ENCODE measurements around the gene HTR2C. TPM values are rescaled to one million over a fixed set of nuclear protein-coding genes. Genes with fewer than 3 reads are reported as not detected.

HTR2C gene
- total RNA-seq: not detected
- not detected for polyA plus RNA-seq
- long read RNA-seq, donor 1: 0 reads
- long read RNA-seq, donor 2: 0 reads

DNA sequence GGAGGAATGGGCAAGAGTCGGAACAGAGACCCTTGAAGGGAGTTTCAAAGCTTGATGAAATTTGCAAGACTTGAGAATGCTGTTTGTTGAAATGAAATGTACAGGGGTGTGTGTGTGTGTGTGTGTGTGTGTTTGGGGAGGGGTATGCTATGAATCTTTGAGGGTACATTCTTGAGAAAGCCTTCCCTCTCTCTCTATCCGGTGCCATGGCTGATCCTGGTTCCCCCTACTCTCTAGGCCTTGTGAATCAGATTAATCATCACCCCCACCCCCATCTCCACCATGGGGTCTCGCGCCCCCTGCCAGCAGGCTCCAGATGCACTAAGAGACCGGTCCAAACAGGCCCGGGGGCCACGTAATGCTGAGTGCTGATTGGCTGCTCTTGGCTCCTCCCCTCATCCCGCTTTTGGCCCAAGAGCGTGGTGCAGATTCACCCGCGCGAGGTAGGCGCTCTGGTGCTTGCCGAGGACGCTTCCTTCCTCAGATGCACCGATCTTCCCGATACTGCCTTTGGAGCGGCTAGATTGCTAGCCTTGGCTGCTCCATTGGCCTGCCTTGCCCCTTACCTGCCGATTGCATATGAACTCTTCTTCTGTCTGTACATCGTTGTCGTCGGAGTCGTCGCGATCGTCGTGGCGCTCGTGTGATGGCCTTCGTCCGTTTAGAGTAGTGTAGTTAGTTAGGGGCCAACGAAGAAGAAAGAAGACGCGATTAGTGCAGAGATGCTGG is at the start of gene HTR2C:
TSS of gene HTR2C (plus strand) at position 441 of the 729 bp plus-strand sequence. CDS start 142,851 bp downstream, outside the sequence.
- no peaks in the 10 kb centered on the region for H3K9me3 ChIP-seq (ENCODE audit: control insufficient read depth, low read length)
- DNase-seq (peak in 1 of 2 donors; percentile 38), ATAC-seq (ENCODE audit: low FRiP score) (no peak)
- intact Hi-C loops (cut with DNase I): no loop called here
- H3K4me1 ChIP-seq (ENCODE audit: control insufficient read depth in 1 of 2, insufficient read depth in 2 of 2, low read length in 2 of 2): peaks cover 0 to 2% of the 10 kb centered on the region in 2 donors
- no peaks in the 10 kb centered on the region for H3K27me3 ChIP-seq (ENCODE audit: control insufficient read depth in 1 of 2, insufficient read depth in 2 of 2, low read length in 1 of 2)
- no peak within 1 kb of the TSS for H3K4me3 ChIP-seq (ENCODE audit: low read length in 2 of 2)
- WGBS, 2 donors: 8 to 13% methylated on average over 34 of the region's 34 CpGs
- H3K36me3 ChIP-seq (ENCODE audit: control insufficient read depth in 1 of 2, insufficient read depth in 2 of 2, low read length in 1 of 2): no peaks in the 10 kb centered on the region
- no peak within 1 kb of the TSS for H3K27ac ChIP-seq (ENCODE audit: low read depth in 1 of 2, low read length in 2 of 2)

- intact Hi-C loops (cut with DNase I): no loop called here
Measured at GRCh38 chrX:114580336-114580735, 3.5 kb upstream of the HTR2C start.

DNA sequence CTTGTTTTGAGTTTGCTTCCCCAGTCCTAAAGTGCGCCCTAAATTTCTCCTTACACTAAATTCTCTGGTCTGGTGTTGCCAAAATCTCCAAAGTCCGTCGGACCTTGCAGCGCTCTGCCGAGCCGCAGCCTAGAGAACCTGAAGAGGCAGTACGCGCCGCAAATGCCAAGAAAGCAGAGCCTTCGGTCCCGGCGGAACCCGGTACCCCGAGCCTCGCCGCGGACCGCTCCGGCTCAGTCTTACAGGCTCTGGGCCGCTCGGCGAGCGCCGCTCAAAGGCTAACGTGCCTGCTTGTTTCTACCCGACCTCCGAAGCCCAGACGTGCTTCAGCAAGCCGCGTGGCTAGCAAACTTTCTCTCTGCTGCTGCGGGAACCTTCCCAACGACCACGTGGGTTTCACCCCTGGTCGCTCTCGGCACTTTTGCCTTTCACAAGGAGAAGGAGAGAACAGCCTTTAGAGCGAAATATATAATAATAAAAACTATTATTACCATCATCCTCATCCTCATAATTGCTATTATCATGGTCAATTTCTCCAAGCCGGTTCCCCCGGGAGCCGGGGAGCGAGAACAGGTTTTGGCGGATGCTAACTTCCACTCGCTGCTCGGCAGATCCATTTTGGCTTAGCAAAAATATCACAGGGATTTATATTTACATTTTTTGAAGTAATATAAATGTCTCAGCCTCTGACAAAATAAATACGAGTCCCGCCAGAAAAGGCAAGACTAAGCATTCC is 2.2 kb upstream of the HTR2C start:
- intact Hi-C loops (cut with DNase I): no loop called here
- Histone ChIP-seq H3K27me3 (ENCODE audit: control insufficient read depth in 1 of 2, insufficient read depth in 2 of 2, low read length in 1 of 2) (no peaks in the 10 kb centered on the region), H3K4me1 (ENCODE audit: control insufficient read depth in 1 of 2, insufficient read depth in 2 of 2, low read length in 2 of 2) (peaks cover 0 to 2% of the 10 kb centered on the region in 2 donors), H3K4me3 (ENCODE audit: low read length in 2 of 2) (no peak overlapping the region), H3K27ac (ENCODE audit: low read depth in 1 of 2, low read length in 2 of 2) (no peak overlapping the region), H3K9me3 (ENCODE audit: control insufficient read depth, low read length) (no peaks in the 10 kb centered on the region), H3K36me3 (ENCODE audit: control insufficient read depth in 1 of 2, insufficient read depth in 2 of 2, low read length in 1 of 2) (no peaks in the 10 kb centered on the region)
- WGBS, 2 donors: 4 to 5% methylated on average over 45 of the region's 45 CpGs
- ATAC-seq (ENCODE audit: low FRiP score) (no peak), DNase-seq (peak in 1 of 2 donors; percentile 58)

More at GRCh38 chrX:114580336-114580735, 3.5 kb upstream of the HTR2C start:
- Histone ChIP-seq H3K9me3 (ENCODE audit: control insufficient read depth, low read length) (no peaks in the 10 kb centered on the region), H3K36me3 (ENCODE audit: control insufficient read depth in 1 of 2, insufficient read depth in 2 of 2, low read length in 1 of 2) (no peaks in the 10 kb centered on the region), H3K4me3 (ENCODE audit: low read length in 2 of 2) (no peak overlapping the region), H3K4me1 (ENCODE audit: control insufficient read depth in 1 of 2, insufficient read depth in 2 of 2, low read length in 2 of 2) (peaks cover 0 to 2% of the 10 kb centered on the region in 2 donors), H3K27ac (ENCODE audit: low read depth in 1 of 2, low read length in 2 of 2) (no peak overlapping the region), H3K27me3 (ENCODE audit: control insufficient read depth in 1 of 2, insufficient read depth in 2 of 2, low read length in 1 of 2) (no peaks in the 10 kb centered on the region)
- DNase-seq: no peak
- ATAC-seq (ENCODE audit: low FRiP score): no peak
- WGBS, 2 donors: 23 to 24% methylated on average over 4 of the region's 4 CpGs

DNA sequence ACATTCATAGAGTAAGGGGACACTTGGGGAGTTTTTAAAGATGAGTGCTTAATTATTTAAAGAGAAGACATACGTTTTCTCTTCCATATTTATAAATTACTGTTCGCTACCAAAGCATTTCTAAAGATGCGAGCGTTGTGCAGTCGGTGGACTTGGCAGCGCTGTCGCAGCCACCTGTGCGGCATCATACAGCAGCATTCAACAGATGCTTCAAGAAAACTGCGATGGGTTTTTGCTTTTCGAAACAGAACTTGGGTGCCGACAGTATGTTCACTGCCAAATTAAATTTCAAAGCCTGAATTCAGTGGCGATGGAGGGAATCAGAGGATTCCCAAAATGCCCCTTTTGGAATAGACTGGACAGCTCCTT is 1.6 kb upstream of the HTR2C start:
- Histone ChIP-seq H3K4me3 (ENCODE audit: low read length in 2 of 2) (no peak overlapping the region), H3K27ac (ENCODE audit: low read depth in 1 of 2, low read length in 2 of 2) (no peak overlapping the region), H3K27me3 (ENCODE audit: control insufficient read depth in 1 of 2, insufficient read depth in 2 of 2, low read length in 1 of 2) (no peaks in the 10 kb centered on the region), H3K9me3 (ENCODE audit: control insufficient read depth, low read length) (no peaks in the 10 kb centered on the region), H3K36me3 (ENCODE audit: control insufficient read depth in 1 of 2, insufficient read depth in 2 of 2, low read length in 1 of 2) (no peaks in the 10 kb centered on the region), H3K4me1 (ENCODE audit: control insufficient read depth in 1 of 2, insufficient read depth in 2 of 2, low read length in 2 of 2) (peaks cover 0 to 2% of the 10 kb centered on the region in 2 donors)
- ATAC-seq (ENCODE audit: low FRiP score) (no peak), DNase-seq (no peak)
- 20 to 22% methylated on average over 12 of the region's 12 CpGs for WGBS, 2 donors
- intact Hi-C loops (cut with DNase I): no loop called here

- 9 to 13% methylated on average over 36 of the region's 36 CpGs for WGBS, 2 donors
- Histone ChIP-seq H3K4me3 (ENCODE audit: low read length in 2 of 2) (no peak overlapping the region), H3K9me3 (ENCODE audit: control insufficient read depth, low read length) (no peaks in the 10 kb centered on the region), H3K27ac (ENCODE audit: low read depth in 1 of 2, low read length in 2 of 2) (no peak overlapping the region), H3K27me3 (ENCODE audit: control insufficient read depth in 1 of 2, insufficient read depth in 2 of 2, low read length in 1 of 2) (no peaks in the 10 kb centered on the region), H3K36me3 (ENCODE audit: control insufficient read depth in 1 of 2, insufficient read depth in 2 of 2, low read length in 1 of 2) (no peaks in the 10 kb centered on the region), H3K4me1 (ENCODE audit: control insufficient read depth in 1 of 2, insufficient read depth in 2 of 2, low read length in 2 of 2) (peaks cover 0 to 2% of the 10 kb centered on the region in 2 donors)
- peak in 1 of 2 donors; percentile 30 for DNase-seq
- intact Hi-C loops (cut with DNase I): no loop called here
- ATAC-seq (ENCODE audit: low FRiP score): no peak
Measured at GRCh38 chrX:114582698-114583395, 1.0 kb upstream of the HTR2C start.

DNA sequence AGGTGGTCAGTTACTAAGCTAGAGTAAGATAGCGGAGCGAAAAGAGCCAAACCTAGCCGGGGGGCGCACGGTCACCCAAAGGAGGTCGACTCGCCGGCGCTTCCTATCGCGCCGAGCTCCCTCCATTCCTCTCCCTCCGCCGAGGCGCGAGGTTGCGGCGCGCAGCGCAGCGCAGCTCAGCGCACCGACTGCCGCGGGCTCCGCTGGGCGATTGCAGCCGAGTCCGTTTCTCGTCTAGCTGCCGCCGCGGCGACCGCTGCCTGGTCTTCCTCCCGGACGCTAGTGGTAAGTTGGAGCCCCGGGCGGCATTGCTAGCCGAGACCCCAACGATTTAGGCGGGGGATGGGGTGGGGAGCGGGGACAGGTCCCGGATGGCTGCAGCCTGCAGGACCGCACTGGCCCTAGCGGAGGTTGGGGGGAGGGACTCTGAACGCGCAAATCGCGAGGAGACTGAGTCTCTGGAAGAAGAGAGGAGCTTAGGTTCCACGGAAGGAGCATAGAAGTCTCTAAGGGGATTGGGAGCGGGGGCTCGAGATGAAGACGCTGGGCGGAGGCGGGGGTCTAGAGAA is 573 bp downstream of the HTR2C start:
- H3K27me3 ChIP-seq (ENCODE audit: control insufficient read depth in 1 of 2, insufficient read depth in 2 of 2, low read length in 1 of 2): no peaks in the 10 kb centered on the region
- intact Hi-C loops (cut with DNase I): no loop called here
- DNase-seq (peak in 1 of 2 donors; percentile 46), ATAC-seq (ENCODE audit: low FRiP score) (no peak)
- no peaks in the 10 kb centered on the region for H3K36me3 ChIP-seq (ENCODE audit: control insufficient read depth in 1 of 2, insufficient read depth in 2 of 2, low read length in 1 of 2)
- no peak overlapping the region for H3K27ac ChIP-seq (ENCODE audit: low read depth in 1 of 2, low read length in 2 of 2)
- H3K4me3 ChIP-seq (ENCODE audit: low read length in 2 of 2): no peak overlapping the region
- peaks cover 0 to 2% of the 10 kb centered on the region in 2 donors for H3K4me1 ChIP-seq (ENCODE audit: control insufficient read depth in 1 of 2, insufficient read depth in 2 of 2, low read length in 2 of 2)
- no peaks in the 10 kb centered on the region for H3K9me3 ChIP-seq (ENCODE audit: control insufficient read depth, low read length)
- 3 to 13% methylated on average over 55 to 56 of the region's 56 CpGs for WGBS, 2 donors

- intact Hi-C loops (cut with DNase I): no loop called here
- Histone ChIP-seq H3K4me3 (ENCODE audit: low read length in 2 of 2) (no peak overlapping the region), H3K27ac (ENCODE audit: low read depth in 1 of 2, low read length in 2 of 2) (no peak overlapping the region), H3K27me3 (ENCODE audit: control insufficient read depth in 1 of 2, insufficient read depth in 2 of 2, low read length in 1 of 2) (no peaks in the 10 kb centered on the region), H3K4me1 (ENCODE audit: control insufficient read depth in 1 of 2, insufficient read depth in 2 of 2, low read length in 2 of 2) (peaks cover 0 to 2% of the 10 kb centered on the region in 2 donors), H3K9me3 (ENCODE audit: control insufficient read depth, low read length) (no peaks in the 10 kb centered on the region), H3K36me3 (ENCODE audit: control insufficient read depth in 1 of 2, insufficient read depth in 2 of 2, low read length in 1 of 2) (no peaks in the 10 kb centered on the region)
- 9 to 13% methylated on average over 27 of the region's 27 CpGs for WGBS, 2 donors
- ATAC-seq (ENCODE audit: low FRiP score) (no peak), DNase-seq (no peak)
Measured at GRCh38 chrX:114584983-114585842, 1.3 kb downstream of the HTR2C start.

GRCh38 chrX:114591121-114591520 is 7.2 kb downstream of the HTR2C start:
- intact Hi-C loops (cut with DNase I): no loop called here
- no peak for ATAC-seq (ENCODE audit: low FRiP score)
- Histone ChIP-seq H3K36me3 (ENCODE audit: control insufficient read depth in 1 of 2, insufficient read depth in 2 of 2, low read length in 1 of 2) (no peaks in the 10 kb centered on the region), H3K27ac (ENCODE audit: low read depth in 1 of 2, low read length in 2 of 2) (no peak overlapping the region), H3K9me3 (ENCODE audit: control insufficient read depth, low read length) (no peaks in the 10 kb centered on the region), H3K4me3 (ENCODE audit: low read length in 2 of 2) (no peak overlapping the region), H3K27me3 (ENCODE audit: control insufficient read depth in 1 of 2, insufficient read depth in 2 of 2, low read length in 1 of 2) (no peaks in the 10 kb centered on the region), H3K4me1 (ENCODE audit: control insufficient read depth in 1 of 2, insufficient read depth in 2 of 2, low read length in 2 of 2) (no peaks in the 10 kb centered on the region)
- no peak for DNase-seq
- WGBS, 2 donors: 89 to 91% methylated on average over 1 of the region's 1 CpG
